Activated naive CD8-positive, alpha-beta T cell treated with anti-CD3 and anti-CD28 coated beads for 36 hours (primary cell): ENCODE results near the gene PDZRN4. TPM values are rescaled to one million over a fixed set of nuclear protein-coding genes. Genes with fewer than 3 reads are reported as not detected.

ENCODE experiments used
- DNase-seq: peaks from one replicate; pipeline ENCODE4 v3.0.0; 2021
- H3K27ac Mint-ChIP-seq: one replicate; pipeline ENCODE4 v1.8.0; 2022; ENCODE audit warnings: mild to moderate bottlenecking, moderate library complexity, mixed read lengths
- H3K27me3 Mint-ChIP-seq: one replicate; pipeline ENCODE4 v1.8.0; 2022; ENCODE audit warnings: mild to moderate bottlenecking, mixed read lengths
- H3K36me3 Mint-ChIP-seq: one replicate; pipeline ENCODE4 v1.8.0; 2021; ENCODE audit warnings: mild to moderate bottlenecking, mixed read lengths
- H3K4me1 Mint-ChIP-seq: one replicate; pipeline ENCODE4 v1.8.0; 2021; ENCODE audit warnings: mixed read lengths
- H3K4me3 Mint-ChIP-seq: one replicate; pipeline ENCODE4 v1.8.0; 2022; ENCODE audit warnings: mild to moderate bottlenecking, moderate library complexity, mixed read lengths
- H3K9me3 Mint-ChIP-seq: one replicate; pipeline ENCODE4 v1.8.0; 2022; ENCODE audit warnings: mixed read lengths
- total RNA-seq, 2 experiments: library from RNA; stranded (reverse); gene quantifications; one replicate each; pipeline ENCODE4 v1.2.3, GENCODE V29; 2021

PDZRN4 gene
- total RNA-seq, 2 experiments from 2014 or later = not detected

DNA sequence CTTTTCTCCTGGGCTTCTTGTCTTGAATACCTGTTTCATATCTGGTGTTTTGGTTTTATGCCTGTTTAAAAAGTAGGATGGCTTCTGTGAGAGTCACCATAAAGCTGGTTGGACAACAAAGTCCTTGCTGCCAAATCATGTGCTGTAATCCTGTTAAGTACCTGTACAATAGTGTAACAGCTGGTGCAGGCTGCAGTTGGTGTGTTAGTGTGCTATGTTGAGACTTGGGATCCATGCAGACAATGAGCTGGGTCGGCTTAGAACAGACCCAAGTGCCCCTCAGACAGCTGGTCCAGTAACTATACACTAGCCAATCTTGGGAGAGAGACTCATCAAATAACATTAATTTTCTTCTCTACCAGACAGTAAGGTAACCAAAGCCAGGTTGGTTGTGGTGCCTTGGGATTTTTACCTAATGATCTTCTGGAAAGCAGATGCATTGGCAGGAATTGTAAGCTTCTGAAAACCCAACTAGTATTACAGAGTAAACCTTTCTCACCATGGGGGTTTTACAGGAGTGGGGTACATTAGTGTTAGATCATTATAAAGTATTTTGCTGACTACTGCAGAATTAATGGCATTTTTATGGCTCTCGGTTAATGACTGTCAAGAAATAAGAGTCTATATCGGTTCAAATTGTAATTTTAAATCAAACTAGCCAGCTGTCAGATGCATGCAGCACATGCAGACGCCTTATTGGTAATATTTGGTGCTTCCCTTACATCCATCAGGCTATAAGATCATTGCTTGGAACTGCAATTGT is 231.2 kb downstream of the PDZRN4 start:
- no peaks in the 10 kb centered on the region for H3K36me3 Mint-ChIP-seq
- no peaks in the 10 kb centered on the region for H3K9me3 Mint-ChIP-seq
- no peak overlapping the region for H3K27ac Mint-ChIP-seq
- H3K4me3 Mint-ChIP-seq = no peak overlapping the region
- no peaks in the 10 kb centered on the region for H3K27me3 Mint-ChIP-seq
- no peak for DNase-seq
- H3K4me1 Mint-ChIP-seq = no peaks in the 10 kb centered on the region

DNA sequence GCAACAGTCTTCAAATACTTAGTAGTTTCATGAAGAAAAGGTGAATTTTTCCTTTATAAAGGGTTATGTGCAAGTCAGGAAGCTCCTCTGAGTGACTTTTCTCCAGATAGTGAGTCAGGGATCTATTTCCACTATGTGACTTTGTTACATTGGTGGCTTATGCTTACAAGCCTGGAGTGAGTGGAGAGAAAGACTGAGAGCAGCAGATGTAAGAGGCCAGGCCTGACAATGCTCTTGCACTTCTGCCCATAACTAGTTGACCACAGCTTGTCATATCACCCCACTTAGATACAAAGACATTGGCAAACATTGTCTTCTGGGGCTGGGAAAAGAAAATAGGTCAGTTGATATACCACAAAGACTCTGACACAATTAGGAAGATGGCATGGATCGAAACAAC is 236.5 kb downstream of the PDZRN4 start:
- no peak for DNase-seq
- H3K36me3 Mint-ChIP-seq = no peaks in the 10 kb centered on the region
- no peaks in the 10 kb centered on the region for H3K4me1 Mint-ChIP-seq
- H3K4me3 Mint-ChIP-seq = no peak overlapping the region
- H3K27me3 Mint-ChIP-seq = peaks cover 7% of the 10 kb centered on the region
- no peaks in the 10 kb centered on the region for H3K9me3 Mint-ChIP-seq
- no peak overlapping the region for H3K27ac Mint-ChIP-seq

DNA sequence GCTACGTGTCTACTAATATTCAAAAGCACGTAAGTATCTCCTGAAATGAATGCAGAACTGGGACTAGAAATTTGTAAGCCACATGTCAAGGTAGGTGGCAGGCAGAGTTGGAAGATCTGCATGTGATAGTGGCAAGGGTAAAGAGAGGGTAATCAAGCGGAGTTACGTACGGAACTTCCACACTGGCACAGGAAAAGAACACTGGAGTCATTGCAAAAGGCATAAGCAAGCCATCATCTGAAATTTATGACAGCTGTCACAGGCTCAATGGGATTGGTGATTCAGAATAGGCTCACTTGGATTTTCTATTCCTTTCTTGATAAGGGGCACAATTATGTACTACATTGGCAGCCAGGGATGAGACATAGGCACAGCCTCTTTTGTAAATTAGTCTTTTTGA is 245.3 kb downstream of the PDZRN4 start:
- H3K36me3 Mint-ChIP-seq = no peaks in the 10 kb centered on the region
- DNase-seq = no peak
- H3K9me3 Mint-ChIP-seq = no peaks in the 10 kb centered on the region
- H3K4me1 Mint-ChIP-seq = peaks cover 2% of the 10 kb centered on the region
- no peak overlapping the region for H3K4me3 Mint-ChIP-seq
- no peak overlapping the region for H3K27ac Mint-ChIP-seq
- peaks cover 4% of the 10 kb centered on the region for H3K27me3 Mint-ChIP-seq

DNA sequence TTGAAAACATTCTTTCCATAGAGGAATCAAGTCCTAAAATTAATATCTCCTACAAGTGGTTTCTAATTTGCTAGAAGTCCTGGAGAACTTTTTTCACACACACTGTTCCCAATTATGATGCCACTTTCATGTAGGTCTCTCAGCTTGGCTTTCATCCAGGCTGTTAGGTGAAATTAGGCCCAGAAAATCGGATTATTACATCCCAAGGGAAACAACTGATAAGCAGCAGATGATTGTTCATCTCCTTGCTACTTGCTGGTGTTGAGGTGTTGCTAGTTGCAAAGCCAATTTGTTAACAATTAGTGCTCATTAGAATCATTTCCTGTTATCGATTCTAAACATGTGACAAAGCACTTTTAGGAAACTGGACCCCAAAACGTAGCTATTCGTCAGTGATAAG is 248.0 kb downstream of the PDZRN4 start:
- Mint-ChIP-seq H3K9me3 (no peaks in the 10 kb centered on the region), H3K36me3 (no peaks in the 10 kb centered on the region)

DNA sequence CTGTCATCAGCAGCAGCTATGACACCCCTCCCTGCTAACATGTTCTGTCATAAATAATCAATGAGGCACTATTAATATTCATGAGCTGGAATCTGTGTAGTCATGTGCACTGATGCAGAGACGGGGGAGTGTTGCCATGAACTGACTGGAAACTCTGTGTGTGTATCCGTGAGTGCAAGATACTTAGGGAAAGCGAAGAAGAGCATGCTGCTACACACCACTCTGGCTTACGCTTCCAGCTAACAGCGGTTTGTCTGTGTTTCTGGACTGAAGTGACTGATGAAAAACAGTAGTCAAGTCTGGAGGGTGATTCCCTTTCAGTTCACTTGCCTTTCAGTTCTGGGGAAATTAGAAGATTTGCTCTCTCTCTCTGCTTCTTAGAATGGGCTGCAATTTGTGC is 249.4 kb downstream of the PDZRN4 start:
- no peaks in the 10 kb centered on the region for H3K9me3 Mint-ChIP-seq

More for the DNA sequence above, 248.0 kb downstream of the PDZRN4 start:
- H3K4me1 Mint-ChIP-seq = peaks cover 2% of the 10 kb centered on the region
- H3K27me3 Mint-ChIP-seq = no peaks in the 10 kb centered on the region
- no peak overlapping the region for H3K4me3 Mint-ChIP-seq
- no peak for DNase-seq
- H3K27ac Mint-ChIP-seq = no peak overlapping the region

DNA sequence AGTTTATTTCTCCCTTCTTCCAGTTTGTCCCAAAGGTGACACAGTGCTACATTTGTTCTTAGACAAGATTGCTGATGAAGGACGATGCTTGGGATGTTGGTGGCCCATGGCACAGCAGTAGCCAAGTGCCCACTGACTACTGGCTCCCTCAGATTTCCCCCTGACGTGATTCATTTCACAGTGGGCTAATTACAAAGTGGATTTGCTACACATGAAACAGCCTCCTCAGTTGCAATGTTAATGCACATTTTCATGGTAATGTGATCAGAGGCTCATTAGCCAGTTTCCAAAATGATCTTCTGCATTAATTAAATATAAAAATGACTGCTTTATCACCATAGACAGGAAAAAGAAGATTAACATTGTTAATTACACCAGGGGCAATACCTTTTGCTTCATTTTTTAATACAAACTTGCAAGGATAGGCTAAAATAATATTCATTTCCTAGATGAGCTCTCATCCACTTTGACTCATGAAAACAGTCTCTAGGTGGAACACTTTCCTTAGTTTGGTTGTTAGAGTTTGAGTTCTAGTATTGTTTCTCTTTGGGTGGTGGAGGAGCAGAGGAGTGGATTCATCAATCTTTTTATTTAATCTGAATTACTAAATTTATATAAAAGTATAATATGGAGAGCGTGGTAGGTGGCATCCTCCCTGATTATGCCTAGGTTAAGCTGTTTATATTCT is 250.9 kb downstream of the PDZRN4 start:
- no peaks in the 10 kb centered on the region for H3K9me3 Mint-ChIP-seq
- no peak overlapping the region for H3K4me3 Mint-ChIP-seq
- H3K4me1 Mint-ChIP-seq = peaks cover 2% of the 10 kb centered on the region
- DNase-seq = no peak
- no peaks in the 10 kb centered on the region for H3K27me3 Mint-ChIP-seq
- no peak overlapping the region for H3K27ac Mint-ChIP-seq
- no peaks in the 10 kb centered on the region for H3K36me3 Mint-ChIP-seq

More for the DNA sequence above, 249.4 kb downstream of the PDZRN4 start:
- DNase-seq = no peak
- Mint-ChIP-seq H3K4me1 (peaks cover 2% of the 10 kb centered on the region), H3K27ac (no peak overlapping the region), H3K27me3 (no peaks in the 10 kb centered on the region), H3K4me3 (no peak overlapping the region), H3K36me3 (no peaks in the 10 kb centered on the region)

DNA sequence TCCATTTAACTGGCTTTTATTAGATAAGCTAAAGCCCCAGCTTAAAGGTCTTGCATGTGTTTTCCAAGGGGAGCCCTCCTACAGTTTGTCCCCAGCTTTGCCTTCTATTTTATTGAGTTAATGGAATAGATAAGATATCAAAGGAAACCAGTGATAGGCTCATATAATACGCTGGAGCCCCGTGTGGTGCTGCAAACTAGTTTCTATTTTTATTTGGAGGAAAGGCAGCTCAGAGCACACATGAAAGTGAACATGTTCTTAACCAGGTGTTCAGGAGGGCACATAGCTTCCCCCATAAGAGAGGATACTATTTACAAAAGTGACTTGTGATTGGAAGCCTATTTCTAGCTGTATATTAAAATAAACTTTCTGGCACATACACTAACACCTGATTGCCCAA is 251.7 kb downstream of the PDZRN4 start:
- Mint-ChIP-seq H3K36me3 (no peaks in the 10 kb centered on the region), H3K9me3 (no peaks in the 10 kb centered on the region), H3K27ac (no peak overlapping the region), H3K27me3 (no peaks in the 10 kb centered on the region), H3K4me3 (no peak overlapping the region), H3K4me1 (peaks cover 2% of the 10 kb centered on the region)
- DNase-seq = no peak

DNA sequence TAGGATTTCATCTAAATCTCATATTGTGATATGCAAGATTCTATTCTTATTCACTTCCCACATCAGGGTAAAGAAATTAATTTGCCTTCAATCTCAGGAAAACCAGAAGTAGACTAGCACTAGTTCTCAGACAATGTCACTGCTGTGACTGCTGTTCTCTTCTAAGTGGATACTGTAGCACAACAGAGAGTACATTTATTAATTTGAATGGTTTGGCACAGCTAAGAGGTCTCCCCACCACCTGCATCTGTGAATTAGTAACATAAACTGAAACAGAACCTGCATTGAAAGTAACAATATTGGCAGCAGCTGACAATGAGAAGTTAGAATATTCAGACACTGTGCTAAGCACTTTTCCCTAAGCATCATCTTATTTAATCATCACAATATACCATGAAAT is 253.1 kb downstream of the PDZRN4 start:
- Mint-ChIP-seq H3K27ac (no peak overlapping the region), H3K36me3 (no peaks in the 10 kb centered on the region), H3K4me3 (no peak overlapping the region), H3K4me1 (peaks cover 2% of the 10 kb centered on the region), H3K9me3 (no peaks in the 10 kb centered on the region), H3K27me3 (no peaks in the 10 kb centered on the region)
- no peak for DNase-seq

DNA sequence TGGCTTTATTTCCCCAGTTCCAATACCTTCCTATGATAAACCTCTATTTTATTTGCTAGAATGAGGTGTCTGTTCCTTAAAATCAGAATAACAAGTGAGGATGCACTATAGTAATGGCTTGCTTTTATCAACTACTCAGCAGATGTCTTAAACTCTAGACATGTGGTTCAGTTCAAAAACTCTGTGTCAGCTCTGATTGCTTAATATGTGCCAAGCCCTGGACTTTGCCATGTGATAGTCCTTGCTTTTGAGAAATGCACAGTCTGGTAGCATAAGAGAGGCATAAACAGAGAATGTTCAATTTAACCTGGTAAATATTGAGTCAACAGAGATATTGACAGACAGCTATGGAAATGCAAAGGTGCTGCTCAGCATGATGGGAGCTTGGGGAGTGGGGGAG is 254.8 kb downstream of the PDZRN4 start:
- no peak overlapping the region for H3K27ac Mint-ChIP-seq
- H3K9me3 Mint-ChIP-seq = no peaks in the 10 kb centered on the region
- DNase-seq = no peak
- no peaks in the 10 kb centered on the region for H3K27me3 Mint-ChIP-seq
- no peaks in the 10 kb centered on the region for H3K4me1 Mint-ChIP-seq
- no peak overlapping the region for H3K4me3 Mint-ChIP-seq
- H3K36me3 Mint-ChIP-seq = no peaks in the 10 kb centered on the region

DNA sequence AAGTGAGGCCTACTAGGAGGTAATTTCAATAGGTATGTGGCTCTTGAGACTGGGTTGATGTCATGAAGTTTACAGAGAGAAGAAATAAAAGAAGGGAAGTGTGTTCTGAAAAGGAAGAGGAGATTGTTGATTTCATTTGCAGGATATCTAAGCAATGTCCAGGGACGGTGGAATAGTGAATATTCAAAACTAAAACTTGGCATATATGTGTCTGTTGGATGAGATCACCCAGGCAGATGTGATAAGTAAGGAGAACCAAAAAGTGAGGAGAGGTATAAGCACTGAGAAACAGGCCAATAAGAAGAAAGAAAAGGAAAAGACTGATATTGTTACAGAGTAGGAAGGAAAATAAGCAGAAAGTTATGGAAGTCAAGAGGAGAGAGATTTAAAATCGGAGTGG is 255.6 kb downstream of the PDZRN4 start:
- Mint-ChIP-seq H3K4me3 (no peak overlapping the region), H3K9me3 (no peaks in the 10 kb centered on the region), H3K27me3 (no peaks in the 10 kb centered on the region), H3K27ac (no peak overlapping the region), H3K36me3 (no peaks in the 10 kb centered on the region), H3K4me1 (no peaks in the 10 kb centered on the region)
- DNase-seq = no peak

DNA sequence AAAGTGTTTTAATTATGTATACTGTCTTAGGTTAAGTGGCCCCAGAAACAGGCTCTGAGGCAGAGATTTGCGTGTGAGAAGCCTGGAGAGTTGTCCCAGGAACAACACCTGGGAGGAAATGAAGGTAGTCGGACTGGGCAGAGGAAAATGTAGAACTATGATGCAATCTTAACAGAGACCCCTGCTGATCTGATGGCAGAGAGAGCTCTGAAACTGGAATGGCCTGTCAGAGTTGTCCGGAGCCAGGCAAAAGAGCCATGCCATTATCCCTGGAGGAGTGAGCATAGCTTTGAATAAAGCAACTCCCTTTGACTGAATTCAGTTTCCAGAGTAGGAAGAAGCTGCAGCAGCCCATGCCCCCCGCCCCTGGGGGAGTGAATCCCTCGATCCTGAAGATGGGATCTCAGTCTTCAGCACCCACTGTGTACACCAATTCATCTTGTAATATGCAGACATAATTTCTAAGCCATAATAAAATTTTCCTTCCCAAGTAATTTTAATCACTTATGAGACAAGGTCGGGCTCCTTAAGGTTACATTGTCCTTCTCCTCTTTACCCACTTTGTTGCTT is 264.8 kb downstream of the PDZRN4 start:
- Mint-ChIP-seq H3K4me3 (no peak overlapping the region), H3K27ac (no peak overlapping the region), H3K4me1 (no peaks in the 10 kb centered on the region), H3K9me3 (no peaks in the 10 kb centered on the region), H3K27me3 (peaks cover 4% of the 10 kb centered on the region), H3K36me3 (no peaks in the 10 kb centered on the region)
- DNase-seq = no peak

DNA sequence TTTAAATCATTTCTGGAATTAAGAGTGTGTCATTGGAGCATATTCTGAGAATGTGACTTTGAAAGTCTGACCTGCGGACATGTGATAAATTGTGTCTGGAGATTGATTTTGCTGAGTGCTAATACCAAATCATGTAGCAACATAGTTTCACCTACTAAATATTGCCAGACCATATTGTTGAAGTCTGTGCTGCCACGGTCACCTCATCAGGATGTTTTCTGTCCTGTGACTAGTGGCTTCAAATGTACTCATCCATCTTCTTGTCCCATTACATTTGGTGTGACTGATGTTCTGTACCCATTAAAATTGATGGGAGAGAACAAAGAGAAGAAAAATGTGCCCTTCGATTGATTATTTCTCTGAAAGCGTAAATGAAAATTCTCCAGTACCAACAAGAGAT is 265.3 kb downstream of the PDZRN4 start:
- H3K27ac Mint-ChIP-seq = no peak overlapping the region
- no peaks in the 10 kb centered on the region for H3K36me3 Mint-ChIP-seq
- H3K4me3 Mint-ChIP-seq = no peak overlapping the region

DNA sequence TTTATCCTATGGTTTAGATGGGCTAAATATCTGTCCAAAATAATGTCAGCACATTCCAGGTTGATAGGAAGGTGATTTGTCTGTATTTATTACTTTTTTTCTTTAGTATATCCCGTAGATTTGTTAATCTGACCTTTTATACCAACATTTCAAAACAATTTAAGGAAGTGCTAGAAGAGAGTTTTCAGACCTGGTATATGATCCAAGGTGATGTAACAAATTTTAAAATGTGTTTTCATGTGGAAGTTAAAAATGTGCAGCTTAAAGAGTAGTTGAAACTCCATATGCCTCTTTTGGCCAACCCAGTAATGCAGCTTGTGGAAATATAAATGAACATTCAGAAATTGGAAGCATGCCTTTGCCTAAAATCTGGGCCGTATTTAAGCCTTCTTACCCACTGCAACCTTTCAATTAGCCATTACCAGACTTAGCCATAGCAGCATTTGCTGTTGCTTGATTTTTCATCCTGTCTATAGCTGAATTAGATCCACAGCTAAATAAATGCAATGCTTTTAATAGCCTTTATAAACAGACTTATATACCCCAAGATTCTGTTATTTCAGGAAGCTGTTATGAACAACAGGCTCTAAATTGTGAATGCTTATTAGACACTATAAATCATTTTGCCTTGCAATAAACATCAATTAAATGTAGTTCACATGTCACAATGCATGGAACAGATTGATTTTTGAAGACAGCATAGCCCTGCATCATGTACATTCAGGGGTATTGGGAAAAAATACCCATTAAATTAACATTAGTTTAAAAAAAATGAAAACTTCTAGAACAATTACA is 271.2 kb downstream of the PDZRN4 start:
- Mint-ChIP-seq H3K4me1 (no peaks in the 10 kb centered on the region), H3K27ac (no peak overlapping the region), H3K27me3 (peaks cover 3% of the 10 kb centered on the region), H3K36me3 (no peaks in the 10 kb centered on the region), H3K9me3 (no peaks in the 10 kb centered on the region), H3K4me3 (no peak overlapping the region)
- no peak for DNase-seq

More for the DNA sequence above, 265.3 kb downstream of the PDZRN4 start:
- Mint-ChIP-seq H3K9me3 (no peaks in the 10 kb centered on the region), H3K27me3 (peaks cover 4% of the 10 kb centered on the region), H3K4me1 (no peaks in the 10 kb centered on the region)
- no peak for DNase-seq

DNA sequence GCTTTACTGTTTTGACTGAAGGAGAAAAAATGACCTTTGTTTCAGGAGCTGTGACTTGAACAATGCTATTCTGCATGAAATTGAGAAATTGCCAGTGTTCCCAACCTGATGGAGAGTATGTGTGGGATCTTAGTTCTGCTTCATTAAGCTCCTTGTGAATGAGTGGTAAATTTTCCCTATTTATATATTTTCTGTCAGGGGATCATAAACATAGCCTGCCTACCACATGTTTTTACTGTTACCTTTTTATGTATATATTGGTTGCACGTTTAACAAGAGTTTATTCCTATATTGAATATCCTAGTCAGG is 271.7 kb downstream of the PDZRN4 start:
- no peak for DNase-seq
- no peaks in the 10 kb centered on the region for H3K9me3 Mint-ChIP-seq
- no peaks in the 10 kb centered on the region for H3K4me1 Mint-ChIP-seq
- H3K27me3 Mint-ChIP-seq = no peaks in the 10 kb centered on the region
- no peaks in the 10 kb centered on the region for H3K36me3 Mint-ChIP-seq
- no peak overlapping the region for H3K4me3 Mint-ChIP-seq
- H3K27ac Mint-ChIP-seq = no peak overlapping the region

DNA sequence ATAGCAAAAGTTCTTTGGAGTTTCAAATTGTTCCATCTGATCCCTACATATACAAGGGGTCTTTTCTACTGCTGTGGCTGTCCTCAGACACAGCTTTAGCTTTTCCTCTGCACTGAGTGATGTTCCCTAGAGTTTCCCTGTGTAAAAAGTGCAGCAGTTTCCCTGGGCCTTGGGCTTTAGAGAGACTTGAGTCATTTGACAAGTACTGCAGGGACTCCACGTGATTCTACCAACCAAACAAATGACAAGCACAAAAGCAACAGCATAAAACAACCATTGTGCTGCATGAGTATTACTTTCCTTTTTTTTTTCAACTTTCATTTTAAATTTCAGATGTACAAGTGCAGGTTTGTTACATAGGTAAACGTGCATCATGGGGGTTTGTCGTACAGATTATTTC is 272.8 kb downstream of the PDZRN4 start:
- Mint-ChIP-seq H3K36me3 (no peaks in the 10 kb centered on the region), H3K27ac (no peak overlapping the region), H3K27me3 (no peaks in the 10 kb centered on the region), H3K9me3 (no peaks in the 10 kb centered on the region), H3K4me3 (no peak overlapping the region), H3K4me1 (no peaks in the 10 kb centered on the region)
- DNase-seq = no peak
